ENCODE results near the gene DOK5.

DNA sequence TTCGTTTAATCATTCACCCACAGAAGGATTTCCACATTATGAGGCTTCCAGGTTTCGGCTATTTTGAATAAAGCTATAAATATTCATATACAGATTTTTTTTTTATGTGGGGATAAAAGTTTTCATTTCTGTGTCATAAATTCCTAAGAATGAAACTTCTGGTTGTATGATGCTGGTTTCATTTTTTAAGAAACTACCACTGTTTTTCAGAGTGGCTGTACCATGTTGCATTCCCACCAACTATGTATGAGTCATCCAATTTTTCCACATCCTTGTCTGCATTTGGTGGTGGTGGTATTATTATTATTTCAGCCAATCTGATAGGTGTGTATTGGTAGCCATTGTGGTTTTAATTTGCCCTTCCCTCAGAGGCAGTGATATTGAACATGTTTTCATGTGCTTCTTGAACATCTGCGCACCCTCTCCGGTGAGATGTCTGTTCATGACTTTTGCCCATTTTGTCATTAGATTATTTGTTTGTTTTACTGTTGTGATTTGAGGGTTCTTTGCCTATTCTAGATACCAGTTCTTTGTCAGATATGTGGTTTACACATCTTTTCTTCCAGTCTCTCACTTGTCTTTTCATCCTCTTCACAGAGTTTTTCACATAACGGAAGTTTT, 75.5 kb downstream of the DOK5 start:
- TF ChIP-seq POLR2AphosphoS5 (IDR thresholded peaks at IDR 0.05) (no peak), POLR2A (IDR thresholded peaks at IDR 0.05) (no peak)
- TF ChIP-seq, protein P1, sequence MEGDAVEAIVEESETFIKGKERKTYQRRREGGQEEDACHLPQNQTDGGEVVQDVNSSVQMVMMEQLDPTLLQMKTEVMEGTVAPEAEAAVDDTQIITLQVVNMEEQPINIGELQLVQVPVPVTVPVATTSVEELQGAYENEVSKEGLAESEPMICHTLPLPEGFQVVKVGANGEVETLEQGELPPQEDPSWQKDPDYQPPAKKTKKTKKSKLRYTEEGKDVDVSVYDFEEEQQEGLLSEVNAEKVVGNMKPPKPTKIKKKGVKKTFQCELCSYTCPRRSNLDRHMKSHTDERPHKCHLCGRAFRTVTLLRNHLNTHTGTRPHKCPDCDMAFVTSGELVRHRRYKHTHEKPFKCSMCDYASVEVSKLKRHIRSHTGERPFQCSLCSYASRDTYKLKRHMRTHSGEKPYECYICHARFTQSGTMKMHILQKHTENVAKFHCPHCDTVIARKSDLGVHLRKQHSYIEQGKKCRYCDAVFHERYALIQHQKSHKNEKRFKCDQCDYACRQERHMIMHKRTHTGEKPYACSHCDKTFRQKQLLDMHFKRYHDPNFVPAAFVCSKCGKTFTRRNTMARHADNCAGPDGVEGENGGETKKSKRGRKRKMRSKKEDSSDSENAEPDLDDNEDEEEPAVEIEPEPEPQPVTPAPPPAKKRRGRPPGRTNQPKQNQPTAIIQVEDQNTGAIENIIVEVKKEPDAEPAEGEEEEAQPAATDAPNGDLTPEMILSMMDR (IDR thresholded peaks at IDR 0.05), result no peak

Data from prostate gland (tissue), 2 donors.